ENCODE data around the gene TBX6.
A peak's percentile ranks its signal among the peaks of the same experiment; 100 is the strongest.

TBX6 gene

DNA sequence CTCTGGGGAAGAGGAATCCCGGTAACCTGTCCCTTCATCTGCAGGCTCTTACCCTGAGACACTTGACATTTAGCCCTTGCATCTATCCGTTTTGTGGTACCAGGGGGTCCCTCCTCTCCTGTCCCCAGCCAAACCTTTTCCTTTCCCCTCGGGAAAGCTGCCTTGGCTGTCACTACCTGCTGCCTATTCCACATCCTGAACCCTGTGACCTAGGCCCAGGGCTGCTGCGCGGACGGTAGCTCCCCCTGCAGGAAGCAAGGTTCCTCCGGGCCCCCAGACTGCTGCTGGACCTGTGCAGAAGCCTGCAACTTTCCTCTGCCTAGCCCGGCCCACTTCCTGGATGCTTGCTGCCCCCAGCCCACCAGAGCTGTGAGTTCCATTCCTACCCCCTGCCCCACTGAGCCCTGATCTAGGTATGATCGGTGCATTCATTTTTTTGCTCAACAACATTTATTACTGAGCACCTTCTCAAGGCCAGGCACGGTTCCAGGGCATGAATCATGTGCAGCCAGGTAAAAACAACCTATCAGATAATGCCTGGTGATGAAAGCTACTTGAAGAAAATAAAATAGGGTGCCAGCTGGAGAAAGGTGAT, 36.7 kb downstream of the TBX6 start:
- H3K4me1 ChIP-seq = peaks cover 18 to 41% (median 37%) of the 10 kb centered on the region in 10 experiments
- H3K36me3 ChIP-seq = peaks cover 0 to 12% (median 5%) of the 10 kb centered on the region in 11 experiments; a peak in 5 of 22 replicates
- peak overlapping the region in 7 of 11 experiments; percentile 91 to 99 (median 97); a peak in 3 of 22 replicates for H3K4me2 ChIP-seq
- no peak overlapping the region for H3K27ac ChIP-seq
- no peaks in the 10 kb centered on the region for H3K9me3 ChIP-seq (replicated peaks in 1 of 11)
- TF ChIP-seq Cebpa-rat (IDR thresholded peaks at IDR 0.05) = no peak
- H3K27me3 ChIP-seq = no peaks in the 10 kb centered on the region
- no peaks in the 10 kb centered on the region; a peak in 1 of 22 replicates for H4K20me1 ChIP-seq
- peak overlapping the region in 6 of 11 experiments; percentile 7 to 85 (median 38); a peak in 6 of 22 replicates for H3K9ac ChIP-seq
- H3K4me3 ChIP-seq = no peak overlapping the region

- Histone ChIP-seq H3K4me2 (peak overlapping the region in 10 of 11 experiments; percentile 91 to 100 (median 98); a peak in 14 of 22 replicates), H4K20me1 (no peaks in the 10 kb centered on the region; a peak in 1 of 22 replicates), H3K4me3 (no peak overlapping the region; a peak in 1 of 20 replicates), H3K9ac (peak overlapping the region in 7 of 11 experiments; percentile 1 to 90 (median 44); a peak in 6 of 22 replicates), H3K36me3 (peaks cover 0 to 6% (median 0%) of the 10 kb centered on the region in 11 experiments; a peak in 4 of 22 replicates), H3K27ac (no peak overlapping the region), H3K27me3 (no peaks in the 10 kb centered on the region), H3K4me1 (peaks cover 18 to 41% (median 36%) of the 10 kb centered on the region in 10 experiments), H3K9me3 (replicated peaks in 1 of 11) (no peaks in the 10 kb centered on the region)
- TF ChIP-seq Cebpa-rat (IDR thresholded peaks at IDR 0.05) = no peak
Measured at GRCh38 chr16:30054451-30054850, 37.3 kb downstream of the TBX6 start.

GRCh38 chr16:30053376-30054015, 38.2 kb downstream of the TBX6 start:
- Histone ChIP-seq H3K4me3 (peak overlapping the region; percentile 75 to 89 (median 79)), H3K4me2 (peak overlapping the region; percentile 91 to 100 (median 98)), H3K27ac (peak overlapping the region in 10 of 11 experiments; percentile 30 to 89 (median 85); a peak in 18 of 22 replicates), H3K4me1 (peaks cover 18 to 41% (median 36%) of the 10 kb centered on the region in 10 experiments), H3K27me3 (no peaks in the 10 kb centered on the region), H3K9ac (peak overlapping the region; percentile 74 to 90 (median 85)), H3K36me3 (no peaks in the 10 kb centered on the region), H3K9me3 (replicated peaks in 1 of 11) (no peaks in the 10 kb centered on the region), H4K20me1 (no peaks in the 10 kb centered on the region; a peak in 1 of 22 replicates)
- no peak for TF ChIP-seq Cebpa-rat (IDR thresholded peaks at IDR 0.05)

DNA sequence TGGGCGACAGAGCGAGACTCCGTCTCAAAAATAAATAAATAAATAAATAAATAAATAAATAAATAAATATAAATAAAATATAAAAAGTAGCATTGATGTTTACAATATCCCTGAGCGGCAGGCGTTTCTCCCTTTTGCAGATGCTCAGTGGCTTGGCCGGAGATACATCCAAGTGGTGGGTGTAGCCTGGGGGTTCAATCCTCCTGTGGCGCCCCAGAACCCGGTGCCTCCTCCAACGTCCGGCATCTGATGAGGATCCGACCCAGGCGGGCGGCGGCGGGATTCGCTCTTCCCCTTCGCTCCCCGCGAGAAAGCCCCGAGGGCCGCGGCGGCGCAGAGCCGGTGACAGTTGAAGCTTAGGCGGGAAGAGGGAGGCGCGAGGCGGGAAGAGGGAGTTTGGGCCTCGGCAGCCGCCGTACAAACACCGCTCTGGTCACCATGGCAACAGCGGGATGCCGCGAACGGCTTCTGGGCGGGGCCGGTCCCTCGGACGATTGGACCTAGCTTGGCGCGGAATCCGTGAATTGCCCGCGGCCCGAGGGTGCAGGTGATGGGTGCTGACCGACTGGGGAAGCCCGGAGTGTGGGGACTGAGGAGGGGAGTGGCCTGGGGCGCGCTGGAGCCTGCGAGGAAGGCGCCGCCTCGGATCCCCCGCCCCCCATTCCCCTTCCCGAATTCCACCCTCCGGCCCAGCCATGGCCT, 38.9 kb downstream of the TBX6 start:
- 0 out of 22 replicates have a peak, but pooled peaks of 1 of the 11 experiments have one; percentile 4 for TF ChIP-seq Cebpa-rat (IDR thresholded peaks at IDR 0.05)
- Histone ChIP-seq H3K4me3 (peak overlapping the region; percentile 75 to 89 (median 79)), H3K9ac (peak overlapping the region; percentile 74 to 90 (median 85))

GRCh38 chr16:30051518-30051917, 40.2 kb downstream of the TBX6 start:
- Histone ChIP-seq H3K9me3 (replicated peaks in 1 of 11) (no peaks in the 10 kb centered on the region), H4K20me1 (no peaks in the 10 kb centered on the region; a peak in 1 of 22 replicates), H3K36me3 (no peaks in the 10 kb centered on the region), H3K27ac (peak overlapping the region in 8 of 11 experiments; percentile 74 to 89 (median 86); a peak in 13 of 22 replicates), H3K9ac (peak overlapping the region in 7 of 11 experiments; percentile 78 to 90 (median 87); a peak in 12 of 22 replicates), H3K4me1 (peaks cover 18 to 49% (median 38%) of the 10 kb centered on the region in 10 experiments), H3K4me3 (no peak overlapping the region), H3K27me3 (no peaks in the 10 kb centered on the region), H3K4me2 (peak overlapping the region; percentile 91 to 100 (median 98); a peak in 19 of 22 replicates)
- TF ChIP-seq Cebpa-rat (IDR thresholded peaks at IDR 0.05) = no peak

More for the DNA sequence above, 38.9 kb downstream of the TBX6 start:
- Histone ChIP-seq H3K36me3 (no peaks in the 10 kb centered on the region), H3K27me3 (no peaks in the 10 kb centered on the region), H3K27ac (peak overlapping the region in 10 of 11 experiments; percentile 30 to 89 (median 85); a peak in 19 of 22 replicates), H3K4me2 (peak overlapping the region; percentile 91 to 100 (median 98)), H4K20me1 (no peaks in the 10 kb centered on the region; a peak in 1 of 22 replicates), H3K9me3 (replicated peaks in 1 of 11) (no peaks in the 10 kb centered on the region), H3K4me1 (peaks cover 18 to 41% (median 36%) of the 10 kb centered on the region in 10 experiments)

- no peak overlapping the region for H3K4me3 ChIP-seq
- no peaks in the 10 kb centered on the region for H4K20me1 ChIP-seq
- no peaks in the 10 kb centered on the region for H3K9me3 ChIP-seq (replicated peaks in 1 of 11)
- no peak overlapping the region for H3K27ac ChIP-seq
- H3K4me1 ChIP-seq = peaks cover 15 to 44% (median 34%) of the 10 kb centered on the region in 10 experiments
- H3K36me3 ChIP-seq = no peaks in the 10 kb centered on the region
- TF ChIP-seq Cebpa-rat (IDR thresholded peaks at IDR 0.05) = no peak
- H3K9ac ChIP-seq = no peak overlapping the region
- no peaks in the 10 kb centered on the region for H3K27me3 ChIP-seq
- H3K4me2 ChIP-seq = no peak overlapping the region
Measured at GRCh38 chr16:30049871-30050270, 41.9 kb downstream of the TBX6 start.

DNA sequence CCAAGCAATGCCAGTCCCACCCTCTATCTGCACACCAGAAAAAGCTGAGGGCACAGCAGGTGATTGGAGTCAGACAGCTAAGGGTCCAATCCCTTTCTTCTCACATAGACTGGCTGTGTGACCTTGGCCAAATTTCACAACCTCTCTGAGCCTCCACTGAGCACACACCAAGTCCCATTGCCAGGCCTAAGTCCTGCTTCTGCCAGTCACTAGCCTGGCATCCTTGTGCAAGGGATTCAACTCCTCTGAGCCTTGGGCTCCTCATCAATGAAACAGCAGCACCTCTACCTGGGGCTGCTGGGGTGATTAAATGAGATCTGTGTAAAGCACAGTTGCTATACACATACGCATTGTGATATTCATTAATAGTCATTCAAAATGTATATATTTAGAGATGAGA, 45.1 kb downstream of the TBX6 start:
- no peak for TF ChIP-seq Cebpa-rat (IDR thresholded peaks at IDR 0.05)
- no peak overlapping the region for H3K9ac ChIP-seq
- H3K27me3 ChIP-seq = no peaks in the 10 kb centered on the region
- no peaks in the 10 kb centered on the region for H4K20me1 ChIP-seq
- H3K4me2 ChIP-seq = no peak overlapping the region
- no peaks in the 10 kb centered on the region for H3K36me3 ChIP-seq
- peaks cover 0 to 15% (median 8%) of the 10 kb centered on the region in 10 experiments; a peak in 18 of 20 replicates for H3K4me1 ChIP-seq
- no peaks in the 10 kb centered on the region for H3K9me3 ChIP-seq (replicated peaks in 1 of 11)
- H3K4me3 ChIP-seq = no peak overlapping the region
- H3K27ac ChIP-seq = no peak overlapping the region

GRCh38 chr16:30046178-30046577, 45.5 kb downstream of the TBX6 start:
- no peaks in the 10 kb centered on the region for H3K27me3 ChIP-seq
- H3K27ac ChIP-seq = no peak overlapping the region
- H3K9me3 ChIP-seq (replicated peaks in 1 of 11) = no peaks in the 10 kb centered on the region
- TF ChIP-seq Cebpa-rat (IDR thresholded peaks at IDR 0.05) = no peak
- no peak overlapping the region for H3K4me2 ChIP-seq
- H4K20me1 ChIP-seq = no peaks in the 10 kb centered on the region
- no peaks in the 10 kb centered on the region for H3K36me3 ChIP-seq
- H3K9ac ChIP-seq = no peak overlapping the region
- peaks cover 0 to 11% (median 4%) of the 10 kb centered on the region in 10 experiments; a peak in 8 of 20 replicates for H3K4me1 ChIP-seq
- H3K4me3 ChIP-seq = no peak overlapping the region

Measured in BLaER1 treated with 17β-estradiol and CSF1 and Interleukin-3, amounts not matched to agents 10 nM and 100 nM (cell line).